Vagina (tissue), 2 donors: Measurements from ENCODE around the gene GAL3ST1. TPM values are rescaled to one million over a fixed set of nuclear protein-coding genes. Genes with fewer than 3 reads are reported as not detected.

Experiments used
- DNase-seq, 2 donors: peaks; one replicate each; pipeline ENCODE4 v3.0.0-alpha.2; 2017; ENCODE audit errors: extremely low spot score in 2 of 2
- H3K27ac ChIP-seq: fragments of 200-600 bp; sonication (generic); one replicate; pipeline ENCODE4 v1.5.1; 2019
- H3K27me3 ChIP-seq: fragments of 200-600 bp; sonication (generic); one replicate; pipeline ENCODE4 v1.5.1; 2019
- H3K36me3 ChIP-seq, 2 donors: fragments of 200-600 bp; sonication (generic); one replicate each; pipeline ENCODE4 v1.5.1; 2017 to 2019
- H3K4me1 ChIP-seq: fragments of 200-600 bp; sonication (generic); one replicate; pipeline ENCODE4 v1.5.1; 2019
- H3K4me3 ChIP-seq, 2 donors: fragments of 200-600 bp; sonication (generic); 1 replicate in 1 of 2; 2 replicates in 1 of 2; pipeline ENCODE4 v1.5.1; 2016 to 2019
- H3K9me3 ChIP-seq: fragments of 200-600 bp; sonication (generic); one replicate; pipeline ENCODE4 v1.5.1; 2019
- CTCF ChIP-seq, 3 experiments: fragments of 450-650 bp in 2 of 3; fragments of 200-600 bp in 1 of 3; sonication (generic) in 1 of 3; IDR thresholded peaks; one replicate each; pipeline ENCODE4 v1.5.1; 2017 to 2019; ENCODE audit warnings: antibody characterized with exemption in 3 of 3, mild to moderate bottlenecking in 2 of 3, moderate library complexity in 2 of 3
- POLR2A ChIP-seq, 2 donors: fragments of 450-650 bp; IDR thresholded peaks; one replicate each; pipeline ENCODE4 v1.6.1; 2017; ENCODE audit warnings: antibody characterized with exemption in 2 of 2, mild to moderate bottlenecking in 2 of 2, moderate library complexity in 2 of 2
- POLR2AphosphoS5 ChIP-seq, 2 donors: sonication (generic); formaldehyde crosslinking; IDR thresholded peaks; one replicate each; pipeline ENCODE4 v1.9.0; 2017; ENCODE audit warnings: antibody characterized with exemption in 2 of 2, mild to moderate bottlenecking in 2 of 2, low read depth in 1 of 2; ENCODE audit not compliant: insufficient read depth in 1 of 2
- intact Hi-C: fragments of 100-400 bp; cut with DNase I; formaldehyde crosslinking; loops from one replicate; pipeline ENCODE4 v1.15.1; 2023
- total RNA-seq: library from RNA; depleted of rRNA; stranded (reverse); fragments of >200 nt; gene quantifications from one replicate; pipeline ENCODE4 v1.2.3, GENCODE V29; 2016

GAL3ST1 gene
- total RNA-seq, 1 donor from 2014 or later: not detected

GRCh38 chr22:30591588-30592359 is 17.3 kb upstream of the GAL3ST1 start, which contains the start of gene PES1:
Gene PES1 (minus strand): TSS chr22:30591910. CDS start chr22:30591833, 77 bp downstream.
- H3K36me3 ChIP-seq: peaks cover 0 to 24% of the 10 kb centered on the region in 2 donors
- H3K9me3 ChIP-seq: no peaks in the 10 kb centered on the region
- H3K27ac ChIP-seq: peak within 1 kb of the TSS; percentile 79
- peaks cover 18% of the 10 kb centered on the region for H3K4me1 ChIP-seq
- DNase-seq: peak in 1 of 2 donors; percentile 96
- H3K4me3 ChIP-seq: peak within 1 kb of the TSS; percentile 86 to 88
- no peaks in the 10 kb centered on the region for H3K27me3 ChIP-seq
- intact Hi-C loops: no loop called here
- TF ChIP-seq CTCF (IDR thresholded peaks at IDR 0.05) (no peak), POLR2A (IDR thresholded peaks at IDR 0.05) (no peak), POLR2AphosphoS5 (IDR thresholded peaks at IDR 0.05; ENCODE audit: insufficient read depth in 1 of 2, low read depth in 1 of 2) (peak; percentile 78 to 99)

DNA sequence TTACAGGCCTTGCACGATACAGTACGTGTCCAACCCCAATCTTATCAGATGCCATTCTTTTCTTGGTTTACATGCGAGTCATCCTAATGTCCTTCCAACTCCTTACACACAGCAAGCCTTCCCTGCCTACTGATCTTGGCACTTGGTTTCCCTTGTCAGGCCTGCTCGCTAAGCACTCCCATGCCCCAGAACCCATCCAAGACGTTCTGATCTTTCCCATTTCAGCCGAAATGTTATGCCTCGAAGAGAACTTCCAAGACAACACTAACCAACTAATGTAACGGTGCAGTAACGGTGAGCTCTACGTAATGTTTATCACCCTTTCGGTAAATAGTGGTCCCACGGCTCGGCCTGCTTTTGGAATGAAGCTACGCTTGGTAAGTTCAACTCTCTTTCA is 16.7 kb upstream of the GAL3ST1 start:
- TF ChIP-seq POLR2AphosphoS5 (IDR thresholded peaks at IDR 0.05; ENCODE audit: insufficient read depth in 1 of 2, low read depth in 1 of 2) (no peak), CTCF (IDR thresholded peaks at IDR 0.05) (no peak), POLR2A (IDR thresholded peaks at IDR 0.05) (no peak)
- intact Hi-C loops: no loop called here

DNA sequence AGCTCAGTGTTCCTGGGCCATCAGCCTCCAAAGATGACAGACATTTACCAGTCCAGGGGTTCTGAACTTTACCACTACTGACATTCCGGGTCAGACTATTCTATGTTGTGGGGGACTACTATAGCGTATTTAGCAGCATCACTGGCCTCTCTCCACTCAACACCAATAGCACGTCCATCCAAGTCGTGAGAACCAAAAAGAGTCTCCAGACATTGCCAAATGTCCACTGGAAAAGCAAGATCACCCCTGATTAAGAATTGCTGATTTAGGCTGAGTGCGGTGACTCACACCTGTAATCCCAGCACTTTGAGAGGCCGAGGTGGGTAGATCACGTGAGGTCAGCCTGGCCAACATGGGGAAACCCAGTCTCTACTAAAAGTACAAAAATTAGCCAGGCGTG is 11.9 kb upstream of the GAL3ST1 start:
- Histone ChIP-seq H3K4me1 (peaks cover 18% of the 10 kb centered on the region), H3K36me3 (peaks cover 0 to 77% of the 10 kb centered on the region in 2 donors)

More for the DNA sequence above, 16.7 kb upstream of the GAL3ST1 start:
- Histone ChIP-seq H3K27me3 (no peaks in the 10 kb centered on the region), H3K4me3 (peak overlapping the region; percentile 86 to 88), H3K27ac (peak overlapping the region; percentile 79), H3K4me1 (peaks cover 18% of the 10 kb centered on the region), H3K9me3 (no peaks in the 10 kb centered on the region), H3K36me3 (peaks cover 0 to 29% of the 10 kb centered on the region in 2 donors)
- DNase-seq: no peak

GRCh38 chr22:30584441-30584840 is 10.0 kb upstream of the GAL3ST1 start:
- intact Hi-C loops: no loop called here
- Histone ChIP-seq H3K27me3 (no peaks in the 10 kb centered on the region), H3K27ac (no peak overlapping the region), H3K36me3 (peaks cover 9 to 97% of the 10 kb centered on the region in 2 donors), H3K4me3 (no peak overlapping the region), H3K9me3 (no peaks in the 10 kb centered on the region), H3K4me1 (no peaks in the 10 kb centered on the region)
- TF ChIP-seq POLR2AphosphoS5 (IDR thresholded peaks at IDR 0.05; ENCODE audit: insufficient read depth in 1 of 2, low read depth in 1 of 2) (no peak), CTCF (IDR thresholded peaks at IDR 0.05) (no peak), POLR2A (IDR thresholded peaks at IDR 0.05) (no peak)
- no peak for DNase-seq

More for the DNA sequence above, 11.9 kb upstream of the GAL3ST1 start:
- no peak for TF ChIP-seq POLR2A (IDR thresholded peaks at IDR 0.05)
- no peak for TF ChIP-seq CTCF (IDR thresholded peaks at IDR 0.05)
- TF ChIP-seq POLR2AphosphoS5 (IDR thresholded peaks at IDR 0.05; ENCODE audit: insufficient read depth in 1 of 2, low read depth in 1 of 2): no peak
- no peak for DNase-seq
- H3K27ac ChIP-seq: no peak overlapping the region
- H3K27me3 ChIP-seq: no peaks in the 10 kb centered on the region
- intact Hi-C loops: no loop called here
- no peaks in the 10 kb centered on the region for H3K9me3 ChIP-seq
- no peak overlapping the region for H3K4me3 ChIP-seq
